ENCODE results near the gene SLC38A8. TPM values are rescaled to one million over a fixed set of nuclear protein-coding genes. Genes with fewer than 3 reads are reported as not detected.

SLC38A8 gene
- not detected for total RNA-seq
- long read RNA-seq, partial matches to known transcripts, result 0 of 1 reads
- long read RNA-seq, other reads (novel, unspliced or antisense), result 1 of 1 reads

DNA sequence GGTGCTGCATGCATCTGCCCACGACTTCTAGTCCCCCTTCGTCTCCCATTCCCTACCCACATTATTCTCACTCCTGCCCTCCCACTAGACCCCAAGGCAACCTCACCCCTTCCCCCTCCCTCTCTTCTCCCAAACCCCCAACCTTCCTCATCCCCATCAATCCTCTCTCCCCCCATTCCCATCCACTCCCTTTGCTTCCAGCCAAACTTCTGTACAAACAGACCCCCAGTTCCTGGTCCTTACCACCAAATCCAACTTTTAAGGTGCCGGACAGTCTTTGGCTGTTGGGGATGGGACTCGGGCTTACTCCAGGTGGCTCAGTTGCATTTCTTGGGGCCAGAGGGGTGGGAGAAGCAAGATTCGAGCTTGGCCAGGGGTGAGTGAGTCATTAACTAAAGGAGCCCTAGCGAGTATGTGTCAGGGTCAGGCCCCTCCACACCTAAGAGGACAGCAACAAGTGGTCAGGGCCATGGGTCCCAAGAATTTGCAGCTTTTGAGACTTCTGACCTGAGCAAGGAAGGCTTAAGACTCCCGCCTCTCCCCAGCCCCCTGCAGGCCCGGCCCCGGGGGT lies at the start of gene SLC38A8:
TSS of gene SLC38A8 (minus strand) at position 488 of the 571 bp plus-strand sequence. CDS start 638 bp downstream, outside the sequence.
- DNase-seq (ENCODE audit: low spot score), result no peak
- intact Hi-C loops (cut with DNase I), result no loop called here

DNA sequence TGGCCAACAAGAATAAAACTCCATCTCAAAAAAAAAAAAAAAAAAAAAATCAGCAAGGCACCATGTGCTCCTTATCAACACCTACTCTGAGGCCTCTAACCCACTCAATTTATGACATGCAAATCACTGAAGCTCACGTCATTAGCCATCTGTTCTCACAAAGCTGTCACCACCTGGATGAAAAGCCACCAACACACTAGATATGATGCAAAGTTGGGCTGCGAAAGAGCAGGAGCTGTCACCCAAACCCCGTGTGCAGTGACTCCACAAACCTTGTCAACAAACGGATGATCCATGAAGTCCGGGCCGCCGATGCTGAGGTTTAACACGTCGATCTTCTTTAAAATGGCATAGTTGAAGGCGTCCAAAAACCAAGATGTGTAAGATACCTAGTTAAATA lies 48.9 kb upstream of the SLC38A8 start:
- intact Hi-C loops (cut with DNase I), result no loop called here
- DNase-seq (ENCODE audit: low spot score), result no peak

DNA sequence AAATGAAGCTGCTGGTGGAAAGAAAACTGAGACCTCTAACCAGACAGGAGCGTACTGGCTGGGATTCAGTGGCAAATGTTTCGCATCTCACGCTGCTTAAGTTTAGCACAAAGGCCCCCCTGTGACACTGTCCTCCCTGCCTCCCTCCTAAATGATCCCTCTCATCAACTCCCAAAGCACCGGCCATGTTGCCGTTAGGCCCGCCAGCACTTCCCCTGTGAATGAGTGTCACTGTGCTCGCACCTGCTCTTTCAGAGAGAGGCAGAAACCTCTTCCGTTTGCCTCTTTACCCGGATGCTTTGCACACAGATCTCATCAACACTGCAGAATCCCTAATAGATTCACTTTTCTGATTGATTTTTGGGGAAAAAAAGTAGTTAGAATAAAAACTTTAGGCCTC lies 47.6 kb upstream of the SLC38A8 start:
- DNase-seq (ENCODE audit: low spot score), result no peak
- intact Hi-C loops (cut with DNase I), result no loop called here

GRCh38 chr16:84088695-84089395 lies 46.2 kb upstream of the SLC38A8 start:
- no peak for DNase-seq (ENCODE audit: low spot score)
- intact Hi-C loops (cut with DNase I), result no loop called here

GRCh38 chr16:84087466-84088151 lies 45.0 kb upstream of the SLC38A8 start:
- intact Hi-C loops (cut with DNase I), result loop anchor here (2.0 kb wide), 1 partner anchor 99 kb away; the partner anchor contains the start of gene TAF1C
- no peak for DNase-seq (ENCODE audit: low spot score)

GRCh38 chr16:84087001-84087400 lies 44.4 kb upstream of the SLC38A8 start:
- DNase-seq (ENCODE audit: low spot score), result no peak
- intact Hi-C loops (cut with DNase I), result loop anchor here (2.0 kb wide), 1 partner anchor 100 kb away; the partner anchor contains the start of gene TAF1C

- peak; percentile 81 for DNase-seq (ENCODE audit: low spot score)
- intact Hi-C loops (cut with DNase I), result loop anchor here (2.0 kb wide), 1 partner anchor 100 kb away; the partner anchor contains the start of gene TAF1C
These were observed 43.7 kb upstream of the SLC38A8 start for GRCh38 chr16:84086341-84086740.

DNA sequence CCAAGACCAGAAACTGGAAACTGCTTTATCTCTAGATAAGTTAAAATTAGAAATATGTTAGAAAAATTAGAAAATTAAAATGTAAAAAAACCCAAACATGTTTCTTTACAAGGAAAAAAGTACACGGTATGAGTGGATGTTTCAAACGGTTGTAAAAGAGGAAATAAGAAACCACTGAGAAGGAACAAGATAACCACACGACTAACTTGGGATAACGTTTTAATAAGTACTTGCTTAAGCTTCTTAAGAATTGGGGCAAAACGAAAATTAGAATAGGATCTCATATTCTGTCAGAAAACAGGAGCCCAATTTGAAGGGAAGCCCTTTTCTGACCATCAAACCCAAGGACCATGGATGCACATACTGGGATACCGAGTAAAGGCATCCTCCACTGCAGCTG lies 43.2 kb upstream of the SLC38A8 start:
- intact Hi-C loops (cut with DNase I), result loop anchor here (2.0 kb wide), 1 partner anchor 101 kb away; the partner anchor contains the start of gene TAF1C
- no peak for DNase-seq (ENCODE audit: low spot score)

GRCh38 chr16:84085271-84085667 lies 42.7 kb upstream of the SLC38A8 start:
- no peak for DNase-seq (ENCODE audit: low spot score)
- intact Hi-C loops (cut with DNase I), result no loop called here

- intact Hi-C loops (cut with DNase I), result no loop called here
- peak; percentile 80 for DNase-seq (ENCODE audit: low spot score)
These were observed 42.1 kb upstream of the SLC38A8 start for GRCh38 chr16:84084570-84085270.

DNA sequence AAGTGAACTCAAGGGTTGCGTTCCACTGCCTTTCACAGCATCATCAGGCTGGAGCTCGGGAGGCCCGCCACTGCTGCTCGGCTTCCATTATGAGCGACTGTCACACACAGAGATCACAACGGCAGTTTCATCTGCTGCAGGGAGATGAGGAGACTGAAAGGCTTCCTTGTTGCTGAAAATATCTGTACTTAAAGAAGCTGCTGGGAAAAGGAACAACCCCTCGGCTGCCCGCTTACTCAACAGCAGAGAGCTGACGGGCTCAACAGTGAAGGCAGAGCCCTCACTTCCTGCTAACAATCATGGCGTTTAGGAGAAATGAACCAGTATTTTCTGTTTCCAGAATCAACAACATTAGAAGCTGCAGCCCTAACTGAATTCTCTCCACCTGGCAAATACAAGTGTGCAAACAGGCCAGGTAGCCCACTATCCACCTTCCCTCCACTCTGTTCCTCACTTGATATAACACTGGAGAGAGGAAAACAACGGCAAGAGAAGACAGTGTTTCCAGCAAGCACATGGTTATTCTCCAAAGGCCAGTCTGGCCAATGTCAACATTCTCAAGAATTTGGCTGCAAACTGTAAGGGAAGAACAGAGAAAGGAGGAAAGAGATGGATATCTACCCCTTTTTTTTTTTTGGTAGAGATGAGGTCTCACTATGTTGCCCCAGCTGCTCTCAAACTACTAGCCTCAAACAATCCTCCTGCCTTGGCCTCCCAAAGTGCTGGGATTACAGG lies 40.4 kb upstream of the SLC38A8 start:
- no peak for DNase-seq (ENCODE audit: low spot score)
- intact Hi-C loops (cut with DNase I), result no loop called here

GRCh38 chr16:84082110-84082509 lies 39.5 kb upstream of the SLC38A8 start:
- intact Hi-C loops (cut with DNase I), result no loop called here
- no peak for DNase-seq (ENCODE audit: low spot score)

GRCh38 chr16:84081446-84081989 lies 38.9 kb upstream of the SLC38A8 start:
- DNase-seq (ENCODE audit: low spot score), result no peak
- intact Hi-C loops (cut with DNase I), result no loop called here

- DNase-seq (ENCODE audit: low spot score), result no peak
- intact Hi-C loops (cut with DNase I), result no loop called here
These were observed 38.2 kb upstream of the SLC38A8 start for GRCh38 chr16:84080813-84081212.

DNA sequence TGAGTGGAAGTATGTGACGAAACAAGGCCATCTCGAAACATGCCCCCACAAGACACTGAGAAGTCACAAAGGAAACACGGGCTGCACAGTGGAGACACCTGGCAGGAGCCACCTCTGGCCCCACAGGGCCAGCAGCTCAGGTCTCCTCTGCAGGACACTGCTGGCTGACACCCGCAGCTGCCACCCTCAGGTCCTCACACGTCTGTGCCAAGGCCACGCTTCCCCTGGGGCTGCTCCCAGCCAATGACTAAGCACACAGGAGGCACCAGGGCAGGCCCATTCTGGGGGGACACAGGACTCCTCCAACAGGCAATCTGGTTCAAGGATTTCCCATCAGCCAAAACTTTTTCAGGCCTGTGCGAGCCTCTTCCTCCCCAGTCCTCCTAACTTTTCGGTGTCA lies 37.8 kb upstream of the SLC38A8 start:
- intact Hi-C loops (cut with DNase I), result no loop called here

GRCh38 chr16:84079664-84080063 lies 37.1 kb upstream of the SLC38A8 start:
- no peak for DNase-seq (ENCODE audit: low spot score)

More for the DNA sequence above, 37.8 kb upstream of the SLC38A8 start:
- DNase-seq (ENCODE audit: low spot score), result no peak

GRCh38 chr16:84075376-84075775 lies 32.8 kb upstream of the SLC38A8 start:
- DNase-seq (ENCODE audit: low spot score), result no peak
- intact Hi-C loops (cut with DNase I), result no loop called here

More at GRCh38 chr16:84079664-84080063, 37.1 kb upstream of the SLC38A8 start:
- intact Hi-C loops (cut with DNase I), result no loop called here

GRCh38 chr16:84074721-84075120 lies 32.1 kb upstream of the SLC38A8 start:
- DNase-seq (ENCODE audit: low spot score), result no peak
- intact Hi-C loops (cut with DNase I), result loop anchor here (5.0 kb wide), 1 partner anchor 108 kb away; no protein-coding TSS in a partner anchor

DNA sequence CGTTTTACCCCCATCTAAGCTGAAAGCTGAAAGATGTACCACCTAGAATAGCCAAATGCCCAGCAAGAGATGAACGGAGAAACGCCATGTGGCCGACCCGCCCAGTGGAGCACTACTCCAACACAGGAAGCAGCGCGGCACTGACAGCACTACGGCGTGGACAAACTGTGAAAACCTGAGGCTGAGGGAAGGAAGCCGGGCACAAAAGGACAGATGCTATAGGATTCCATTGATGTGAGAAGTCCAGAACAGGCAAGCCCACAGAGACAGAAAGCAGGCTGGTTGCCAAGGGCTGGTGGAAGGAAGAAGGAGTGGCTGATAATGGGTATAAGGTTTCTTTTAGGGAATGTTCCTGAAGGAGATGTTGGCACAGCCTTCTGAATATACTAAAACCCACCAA lies 29.4 kb upstream of the SLC38A8 start:
- intact Hi-C loops (cut with DNase I), result loop anchor here (5.0 kb wide), 1 partner anchor 110 kb away; no protein-coding TSS in a partner anchor
- DNase-seq (ENCODE audit: low spot score), result no peak
